GM18498 (cell line): ENCODE results near the gene PDE10A.
A peak's percentile ranks its signal among the peaks of the same experiment; 100 is the strongest.
"Not testable (repeated sequence)": the region's sequence is repeated elsewhere in the genome, so short reads cannot be mapped to it uniquely, and the experiment has no call there.

Experiments used
- ATAC-seq: cut with Tn5 transposase; IDR thresholded peaks from one replicate; pipeline ENCODE4 v1.9.1; 2021; ENCODE audit warnings: mild to moderate bottlenecking, moderate library complexity; ENCODE audit not compliant: unreplicated experiment

The PDE10A gene

DNA sequence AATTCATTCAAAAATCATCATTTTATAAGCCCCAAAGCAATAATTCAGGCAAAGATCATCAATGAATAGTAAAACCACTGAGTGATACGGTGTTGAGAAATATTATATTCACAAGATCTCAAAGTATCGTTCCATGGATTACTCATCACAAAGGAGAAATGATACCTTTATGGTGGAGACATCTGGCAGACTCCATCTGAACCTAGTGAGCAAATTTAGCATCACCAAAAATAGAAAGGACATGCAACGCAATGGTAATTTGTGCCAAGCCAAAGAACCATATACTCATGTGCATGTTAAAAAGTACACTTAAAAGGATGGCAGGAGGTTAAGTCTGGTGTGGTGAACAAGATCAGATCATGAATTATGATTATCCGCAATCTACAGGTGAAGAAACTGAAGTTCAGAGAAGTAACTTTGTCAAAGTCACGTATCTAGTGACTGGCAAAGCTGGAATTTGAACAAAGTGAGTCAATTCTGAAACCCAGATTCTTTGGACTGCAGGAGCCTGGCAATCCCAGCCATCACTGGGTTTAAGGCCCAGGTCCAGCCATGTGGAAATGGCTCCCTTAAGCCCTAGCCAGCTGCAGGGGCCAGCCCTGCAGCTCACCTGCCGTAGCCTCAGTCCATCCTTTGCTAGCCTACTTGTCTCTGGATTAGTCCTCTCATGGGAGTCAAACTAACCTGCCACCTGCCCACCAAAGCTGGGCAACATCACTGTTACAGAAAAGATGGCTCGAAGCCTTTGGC is 68.3 kb downstream of the PDE10A start:
- ATAC-seq = no peak

DNA sequence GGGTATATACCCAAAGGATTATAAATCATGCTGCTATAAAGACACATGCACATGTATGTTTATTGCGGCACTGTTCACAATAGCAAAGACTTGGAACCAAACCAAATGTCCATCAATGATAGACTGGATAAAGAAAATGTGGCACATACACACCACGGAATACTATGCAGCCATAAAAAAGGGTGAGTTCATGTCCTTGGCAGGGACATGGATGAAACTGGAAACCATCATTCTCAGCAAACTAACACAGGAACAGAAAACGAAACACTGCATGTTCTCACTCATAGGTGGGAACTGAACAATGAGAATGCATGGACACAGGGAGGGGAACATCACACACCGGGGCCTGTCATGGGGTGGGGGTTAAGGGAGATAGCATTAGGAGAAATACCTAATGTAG is 70.1 kb downstream of the PDE10A start:
- not testable (repeated sequence) for ATAC-seq

DNA sequence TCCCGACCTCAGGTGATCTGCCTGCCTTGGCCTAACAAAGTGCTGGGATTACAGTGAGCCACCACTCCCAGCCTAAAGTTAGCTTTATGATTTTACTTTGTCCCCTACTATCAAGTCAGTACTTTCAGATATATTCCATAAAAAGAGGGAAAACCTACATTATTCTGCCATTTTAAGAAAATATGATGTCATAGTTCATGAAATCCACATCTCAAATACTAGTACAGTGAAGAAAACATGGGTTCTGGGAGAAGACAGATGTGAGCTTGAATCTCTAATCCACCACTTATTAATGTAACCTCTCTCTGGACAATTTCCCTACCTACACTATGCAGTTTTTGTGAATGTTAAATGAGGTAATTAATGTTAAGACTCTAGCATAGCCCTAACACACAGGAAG is 74.5 kb downstream of the PDE10A start:
- ATAC-seq = no peak

GRCh38 chr6:165587206-165587605 is 75.8 kb downstream of the PDE10A start:
- ATAC-seq = no peak

DNA sequence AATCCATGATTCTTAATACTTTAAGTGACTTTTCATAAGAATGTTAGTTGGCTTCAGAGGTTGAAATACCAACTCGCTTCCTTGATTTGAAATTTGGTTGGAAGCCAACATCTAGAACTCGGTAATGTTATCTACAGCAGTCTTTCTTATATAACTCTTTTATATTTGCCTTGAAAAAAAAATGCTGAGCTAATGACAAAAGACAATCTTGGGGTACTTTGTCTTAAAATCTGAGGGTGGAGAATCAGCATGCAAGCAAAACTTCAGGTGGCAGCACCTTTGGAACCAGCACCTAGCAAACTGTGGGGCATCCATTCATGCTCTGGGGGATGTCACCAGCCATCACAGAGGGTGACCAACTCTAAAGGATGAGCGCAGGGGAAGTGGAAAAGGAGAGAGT is 76.3 kb downstream of the PDE10A start:
- no peak for ATAC-seq

DNA sequence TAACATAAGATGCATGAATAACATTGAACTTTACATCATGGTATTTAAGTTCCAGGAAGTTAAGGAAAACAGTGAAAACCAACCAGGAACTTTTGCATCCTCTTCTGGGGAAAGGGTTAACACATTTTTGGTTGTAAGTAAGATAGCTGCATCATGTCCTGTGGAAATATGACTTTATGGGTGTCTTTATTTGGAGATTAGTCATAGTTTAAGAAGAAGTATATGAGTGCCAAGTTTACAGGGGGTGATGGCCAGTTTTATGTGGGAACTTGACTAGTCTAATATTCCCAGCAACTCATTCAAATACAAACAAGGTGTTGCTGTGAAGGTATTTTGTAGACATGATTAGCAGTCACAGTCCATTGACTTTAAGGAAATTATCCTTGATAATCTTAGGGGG is 78.0 kb downstream of the PDE10A start:
- ATAC-seq = no peak

DNA sequence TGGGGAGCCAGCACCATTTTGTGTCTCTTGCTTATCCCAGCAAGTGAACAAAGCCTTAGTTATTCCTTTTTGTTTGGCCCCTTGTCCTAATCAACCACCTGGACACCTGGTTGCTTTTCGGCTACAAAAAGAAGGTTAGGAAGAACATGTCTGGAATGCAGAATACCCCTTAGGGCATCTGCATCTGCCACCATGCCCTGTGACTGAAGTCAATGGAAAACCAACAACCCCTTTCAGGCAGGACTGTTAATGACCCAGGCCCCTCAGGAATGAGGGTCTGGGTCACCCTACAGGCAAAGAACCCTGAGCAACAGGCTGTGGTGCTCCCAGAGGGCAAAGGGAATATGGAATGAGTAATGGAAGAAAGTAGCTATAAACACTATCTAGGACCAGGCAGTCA is 78.5 kb downstream of the PDE10A start:
- no peak for ATAC-seq

DNA sequence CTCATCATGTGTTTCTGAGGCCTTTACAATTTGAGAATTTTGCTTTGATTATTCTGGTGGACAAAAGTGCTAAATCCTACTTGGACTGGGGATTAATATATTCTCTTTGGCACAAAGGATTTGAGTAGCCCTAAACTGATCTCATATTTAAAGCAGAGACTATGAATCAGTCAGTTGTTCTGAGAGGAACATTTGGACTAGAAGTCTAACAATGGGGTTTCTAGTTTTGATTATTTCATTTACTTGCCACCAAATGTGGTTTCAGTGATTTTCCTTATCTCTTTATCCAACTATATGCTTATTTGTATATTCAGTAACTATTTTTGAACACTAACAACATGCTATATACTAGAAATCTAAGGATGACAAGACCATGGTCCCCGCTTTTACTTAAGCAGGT is 81.4 kb downstream of the PDE10A start:
- ATAC-seq = no peak

DNA sequence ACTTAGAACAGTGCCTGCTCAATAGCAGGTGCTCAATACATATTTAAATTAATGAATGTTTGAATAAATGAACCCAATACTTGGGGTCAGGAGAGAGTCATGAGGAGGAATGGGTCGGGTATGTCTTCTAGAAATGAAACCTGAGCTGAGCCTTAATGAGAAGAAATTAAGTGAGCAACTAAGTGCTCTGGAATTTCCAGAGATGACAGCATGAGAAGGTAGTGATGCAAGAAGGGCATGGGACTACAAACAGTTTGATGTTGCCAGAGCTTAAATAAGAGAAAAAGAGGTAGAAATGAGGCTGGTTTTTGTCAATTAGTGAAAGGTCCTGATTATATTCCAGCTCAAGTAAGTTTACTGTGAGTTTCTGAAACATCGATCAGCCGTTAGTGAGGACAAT is 82.9 kb downstream of the PDE10A start:
- ATAC-seq = no peak

DNA sequence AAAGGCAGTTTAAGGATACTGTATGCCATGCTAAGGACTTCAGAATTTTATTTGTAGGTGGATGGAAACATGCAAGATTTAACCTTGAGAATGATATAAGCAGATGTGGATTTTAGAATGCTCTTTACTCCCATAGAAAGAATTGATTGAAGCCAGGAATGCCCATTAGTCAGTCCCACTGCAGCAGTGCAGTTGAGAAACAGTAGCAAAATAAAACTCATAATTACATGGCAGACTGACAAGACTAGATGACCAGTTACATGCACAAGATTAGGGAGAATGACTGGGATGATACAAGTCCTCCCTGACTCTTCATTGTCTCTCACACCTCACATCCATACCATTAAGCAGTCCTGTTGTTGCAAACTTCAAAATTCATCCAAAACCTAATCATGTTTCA is 83.9 kb downstream of the PDE10A start:
- ATAC-seq = no peak

DNA sequence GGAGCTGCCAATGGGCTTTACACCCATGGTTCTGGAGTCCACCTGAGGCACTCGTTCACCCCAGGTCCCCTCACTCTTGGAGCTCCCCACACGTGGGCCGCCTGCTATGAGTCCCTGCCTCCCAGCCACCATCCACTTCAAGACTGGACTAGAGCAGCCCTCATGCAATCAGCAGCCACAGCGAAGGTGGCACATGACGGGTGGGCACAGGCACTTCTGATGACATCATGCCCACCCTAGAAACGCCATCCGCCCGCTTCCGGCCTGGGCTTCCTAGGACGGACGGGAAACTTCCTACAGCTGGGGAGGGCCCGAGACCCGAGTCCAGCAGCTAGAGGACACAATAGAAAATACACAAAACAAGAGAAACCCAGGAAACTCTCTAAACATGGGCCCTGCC is 85.5 kb downstream of the PDE10A start:
- ATAC-seq = no peak

DNA sequence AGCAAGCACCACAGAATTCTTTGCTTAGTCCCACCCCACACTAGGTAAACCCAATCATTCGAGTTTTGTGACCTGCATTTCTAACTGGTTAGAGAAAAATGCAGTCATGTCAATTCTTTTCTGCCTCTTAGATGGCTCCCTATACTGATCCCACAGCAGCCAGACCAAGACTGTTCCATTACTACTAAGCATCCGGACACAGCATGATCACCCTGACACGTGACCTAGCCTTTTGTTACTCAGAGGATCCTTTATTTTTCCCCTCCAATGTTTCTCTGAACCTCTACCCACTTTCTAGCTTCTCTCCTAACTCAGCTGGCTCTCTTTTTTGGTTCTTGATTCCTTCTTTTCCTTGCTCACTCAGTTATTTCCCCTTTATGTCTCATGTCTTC is 87.9 kb downstream of the PDE10A start:
- no peak for ATAC-seq

- ATAC-seq = no peak
Observed at GRCh38 chr6:165574220-165575157, 88.6 kb downstream of the PDE10A start.

- no peak for ATAC-seq
Observed at GRCh38 chr6:165573671-165574070, 89.4 kb downstream of the PDE10A start.

- ATAC-seq = peak; percentile 83
Observed at GRCh38 chr6:165571721-165572132, 91.3 kb downstream of the PDE10A start.

DNA sequence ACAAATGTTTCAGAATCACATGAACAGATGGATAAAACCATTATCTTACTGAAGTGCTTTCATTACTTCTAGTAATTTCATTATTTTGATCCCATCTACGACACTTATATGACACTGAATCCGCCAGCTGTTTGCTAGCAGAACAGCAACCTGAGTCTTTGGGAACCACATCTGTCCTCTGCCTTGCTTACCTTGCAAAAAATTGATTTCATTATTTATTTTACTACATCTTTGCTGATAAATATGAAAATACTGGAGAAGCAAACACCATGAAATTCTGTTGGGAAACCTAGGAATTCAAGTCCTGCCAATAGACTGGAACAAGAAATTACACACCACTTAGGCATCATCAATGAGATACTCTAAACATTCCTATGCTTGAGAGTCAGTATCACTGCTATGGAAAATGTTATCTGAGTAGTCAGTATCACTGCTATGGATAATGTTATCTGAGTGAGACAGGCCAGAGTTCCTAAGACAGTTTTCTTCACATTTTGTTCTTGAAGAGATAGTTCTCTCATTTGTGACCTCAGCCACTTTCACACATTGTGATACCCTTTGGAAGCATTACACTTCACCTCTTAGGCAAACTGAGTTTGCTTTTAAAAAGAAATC is 91.9 kb downstream of the PDE10A start:
- no peak for ATAC-seq

DNA sequence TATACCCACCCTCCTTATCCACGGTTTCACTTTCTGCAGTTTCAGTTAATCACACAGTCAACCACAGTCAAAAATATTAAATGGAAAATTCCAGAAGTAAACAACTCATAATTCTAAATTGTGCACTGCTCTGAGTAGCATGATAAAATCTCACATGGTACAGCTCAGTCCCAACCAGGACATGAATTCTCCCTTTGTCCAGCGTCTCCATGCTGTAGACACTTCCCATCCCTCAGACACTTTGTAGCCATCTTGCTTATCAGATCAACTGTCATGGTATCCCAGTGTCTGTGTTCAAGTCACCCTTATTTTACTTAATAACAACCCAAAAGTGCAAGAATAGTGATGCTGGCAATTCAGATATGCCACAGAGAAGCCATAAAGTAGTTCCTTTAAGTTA is 94.7 kb downstream of the PDE10A start:
- ATAC-seq = no peak

DNA sequence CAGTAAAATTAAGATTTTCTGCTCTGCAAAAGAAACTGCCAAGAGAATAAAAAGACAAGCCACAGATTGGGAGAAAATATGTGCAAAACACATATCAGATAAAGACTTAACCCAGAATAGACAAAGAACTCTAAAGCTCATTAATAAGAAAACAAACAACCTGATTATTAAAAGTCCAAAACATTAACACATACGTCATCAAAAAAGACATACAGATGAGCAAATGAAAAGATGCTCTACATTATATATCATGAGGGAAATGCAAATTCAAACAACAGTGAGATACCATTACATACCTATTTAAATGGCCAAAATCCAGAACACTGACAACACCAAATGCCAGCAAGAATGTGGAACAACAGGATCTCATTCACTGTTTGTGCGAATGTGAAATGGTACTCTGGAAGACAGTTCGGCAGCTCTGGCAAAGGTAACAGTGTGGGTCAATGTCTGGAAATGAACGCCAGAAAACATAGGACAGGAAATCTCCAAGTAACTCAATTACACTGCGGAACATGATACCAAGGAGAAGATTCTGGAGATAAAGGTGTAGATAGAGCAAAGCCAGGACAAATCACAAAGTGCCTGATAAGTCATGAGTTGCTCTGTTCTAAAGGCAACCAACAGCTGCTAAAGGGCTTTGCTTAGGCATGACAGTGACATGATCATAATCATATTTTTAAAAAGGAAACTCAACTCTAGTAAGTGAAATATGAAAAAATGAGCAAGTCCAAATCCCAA is 96.8 kb downstream of the PDE10A start:
- no peak for ATAC-seq

GRCh38 chr6:165562421-165563090 is 100.5 kb downstream of the PDE10A start:
- ATAC-seq = no peak

DNA sequence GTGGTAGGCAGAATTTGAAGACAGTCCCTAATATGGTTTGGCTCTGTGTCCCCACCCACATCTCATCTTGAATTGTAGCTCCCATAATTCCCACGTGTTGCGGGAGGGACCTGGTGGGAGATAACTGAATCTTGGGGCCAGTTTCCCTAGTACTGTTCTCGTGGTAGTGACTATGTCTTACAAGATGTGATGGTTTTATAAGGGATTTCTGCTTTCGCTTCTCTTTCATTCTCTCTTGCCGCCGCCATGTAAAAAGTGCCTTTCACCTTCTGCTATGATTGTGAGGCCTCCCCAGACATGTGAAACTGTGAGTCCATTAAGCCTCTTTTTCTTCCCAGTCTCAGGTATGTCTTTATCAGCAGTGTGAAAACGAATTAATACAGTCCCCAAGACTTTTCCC is 103.4 kb downstream of the PDE10A start:
- ATAC-seq = no peak
